Calu3 (cell line): Measurements from ENCODE around the gene LRPAP1. TPM values are rescaled to one million over a fixed set of nuclear protein-coding genes. Genes with fewer than 3 reads are reported as not detected.
"Not testable (repeated sequence)": the region's sequence is repeated elsewhere in the genome, so short reads cannot be mapped to it uniquely, and the experiment has no call there.

Experiments used
- BruUV-seq: library from RNA; stranded (reverse); fragments of 400-500 nt; replicated peaks from 2 replicates; lab custom pipeline; 2021; lab: Mats Ljungman, UMichigan
- CTCF ChIA-PET: fragments of 300-600 bp; sonication (Branson Sonifier 250); formaldehyde crosslinking; loops from one replicate; lab custom pipeline; 2022; ENCODE audit warnings: antibody characterized with exemption; lab: Charles Lee
- DNase-seq: peaks from one replicate; pipeline ENCODE4 v3.0.0; 2022
- H3K27ac Mint-ChIP-seq: one replicate; pipeline ENCODE4 v1.8.0; 2022; ENCODE audit warnings: mixed read lengths; ENCODE audit not compliant: unreplicated experiment
- H3K27me3 Mint-ChIP-seq: one replicate; pipeline ENCODE4 v1.8.0; 2022; ENCODE audit warnings: mixed read lengths; ENCODE audit not compliant: unreplicated experiment
- H3K36me3 Mint-ChIP-seq: one replicate; pipeline ENCODE4 v1.8.0; 2022; ENCODE audit warnings: mild to moderate bottlenecking, moderate library complexity, mixed read lengths; ENCODE audit not compliant: insufficient read depth, unreplicated experiment
- H3K4me1 Mint-ChIP-seq: one replicate; pipeline ENCODE4 v1.8.0; 2022; ENCODE audit warnings: mild to moderate bottlenecking, low read depth, mixed read lengths; ENCODE audit not compliant: unreplicated experiment
- H3K4me3 Mint-ChIP-seq: one replicate; pipeline ENCODE4 v1.8.0; 2022; ENCODE audit warnings: mild to moderate bottlenecking, low read depth, moderate library complexity, mixed read lengths; ENCODE audit not compliant: unreplicated experiment
- H3K9me3 Mint-ChIP-seq: one replicate; pipeline ENCODE4 v1.8.0; 2022; ENCODE audit warnings: low read depth, mixed read lengths; ENCODE audit not compliant: unreplicated experiment
- intact Hi-C: fragments of 100-400 bp; cut with micrococcal nuclease; formaldehyde crosslinking; loops from one replicate; pipeline ENCODE4 v1.10.0; 2022; ENCODE audit not compliant: unreplicated experiment
- total RNA-seq: library from RNA; stranded (reverse); gene quantifications from 2 replicates; pipeline ENCODE4 v1.2.3, GENCODE V29; 2022

Gene LRPAP1
- total RNA-seq, 1 experiment from 2014 or later = 88.5 TPM

GRCh38 chr4:3559381-3560290 is 27.4 kb upstream of the LRPAP1 start:
- H3K27me3 Mint-ChIP-seq, CTCF ChIA-PET, DNase-seq, H3K36me3 Mint-ChIP-seq, H3K27ac Mint-ChIP-seq, H3K4me1 Mint-ChIP-seq, BruUV-seq, H3K9me3 Mint-ChIP-seq, H3K4me3 Mint-ChIP-seq, intact Hi-C loops: not testable (repeated sequence)

- CTCF ChIA-PET, H3K27me3 Mint-ChIP-seq, DNase-seq, H3K4me1 Mint-ChIP-seq, intact Hi-C loops, BruUV-seq, H3K4me3 Mint-ChIP-seq, H3K36me3 Mint-ChIP-seq, H3K27ac Mint-ChIP-seq, H3K9me3 Mint-ChIP-seq: not testable (repeated sequence)
Observed at GRCh38 chr4:3558514-3558836, 26.3 kb upstream of the LRPAP1 start.

- H3K36me3 Mint-ChIP-seq, BruUV-seq, intact Hi-C loops, H3K4me3 Mint-ChIP-seq, DNase-seq, H3K27me3 Mint-ChIP-seq, H3K4me1 Mint-ChIP-seq, H3K9me3 Mint-ChIP-seq, H3K27ac Mint-ChIP-seq, CTCF ChIA-PET: not testable (repeated sequence)
Observed at GRCh38 chr4:3557676-3558513, 25.7 kb upstream of the LRPAP1 start.

GRCh38 chr4:3557088-3557492 is 24.9 kb upstream of the LRPAP1 start:
- H3K27ac Mint-ChIP-seq, intact Hi-C loops, H3K27me3 Mint-ChIP-seq, BruUV-seq, H3K36me3 Mint-ChIP-seq, DNase-seq, H3K4me3 Mint-ChIP-seq, H3K9me3 Mint-ChIP-seq, H3K4me1 Mint-ChIP-seq, CTCF ChIA-PET: not testable (repeated sequence)

- intact Hi-C loops = not testable (repeated sequence)
Observed at GRCh38 chr4:3556244-3556867, 24.1 kb upstream of the LRPAP1 start.

GRCh38 chr4:3555459-3556070 is 23.3 kb upstream of the LRPAP1 start:
- H3K36me3 Mint-ChIP-seq, DNase-seq, H3K4me1 Mint-ChIP-seq, BruUV-seq, intact Hi-C loops, CTCF ChIA-PET, H3K4me3 Mint-ChIP-seq, H3K27me3 Mint-ChIP-seq, H3K9me3 Mint-ChIP-seq, H3K27ac Mint-ChIP-seq: not testable (repeated sequence)

More at GRCh38 chr4:3556244-3556867, 24.1 kb upstream of the LRPAP1 start:
- H3K4me1 Mint-ChIP-seq, H3K9me3 Mint-ChIP-seq, CTCF ChIA-PET, H3K27ac Mint-ChIP-seq, H3K27me3 Mint-ChIP-seq, H3K4me3 Mint-ChIP-seq, BruUV-seq, H3K36me3 Mint-ChIP-seq: not testable (repeated sequence)
- DNase-seq = peak; percentile 9

GRCh38 chr4:3551366-3551765 is 19.1 kb upstream of the LRPAP1 start:
- H3K36me3 Mint-ChIP-seq = not testable (repeated sequence)

GRCh38 chr4:3550792-3551325 is 18.6 kb upstream of the LRPAP1 start:
- H3K4me1 Mint-ChIP-seq, CTCF ChIA-PET, intact Hi-C loops, H3K27me3 Mint-ChIP-seq, H3K9me3 Mint-ChIP-seq, DNase-seq, H3K36me3 Mint-ChIP-seq, H3K4me3 Mint-ChIP-seq, H3K27ac Mint-ChIP-seq, BruUV-seq: not testable (repeated sequence)

More at GRCh38 chr4:3551366-3551765, 19.1 kb upstream of the LRPAP1 start:
- BruUV-seq, intact Hi-C loops, H3K4me3 Mint-ChIP-seq, H3K27ac Mint-ChIP-seq, H3K9me3 Mint-ChIP-seq, DNase-seq, CTCF ChIA-PET, H3K27me3 Mint-ChIP-seq, H3K4me1 Mint-ChIP-seq: not testable (repeated sequence)

- BruUV-seq = not testable (repeated sequence)
Observed at GRCh38 chr4:3550041-3550440, 17.8 kb upstream of the LRPAP1 start.

More at GRCh38 chr4:3550041-3550440, 17.8 kb upstream of the LRPAP1 start:
- DNase-seq, intact Hi-C loops, H3K4me3 Mint-ChIP-seq, H3K9me3 Mint-ChIP-seq, H3K4me1 Mint-ChIP-seq, H3K27ac Mint-ChIP-seq, H3K36me3 Mint-ChIP-seq, CTCF ChIA-PET, H3K27me3 Mint-ChIP-seq: not testable (repeated sequence)
